ENCODE results near the gene ZSCAN18. TPM values are rescaled to one million over a fixed set of nuclear protein-coding genes. Genes with fewer than 3 reads are reported as not detected.

Gene ZSCAN18
- polyA plus RNA-seq, 1 donor: 94.4 TPM

DNA sequence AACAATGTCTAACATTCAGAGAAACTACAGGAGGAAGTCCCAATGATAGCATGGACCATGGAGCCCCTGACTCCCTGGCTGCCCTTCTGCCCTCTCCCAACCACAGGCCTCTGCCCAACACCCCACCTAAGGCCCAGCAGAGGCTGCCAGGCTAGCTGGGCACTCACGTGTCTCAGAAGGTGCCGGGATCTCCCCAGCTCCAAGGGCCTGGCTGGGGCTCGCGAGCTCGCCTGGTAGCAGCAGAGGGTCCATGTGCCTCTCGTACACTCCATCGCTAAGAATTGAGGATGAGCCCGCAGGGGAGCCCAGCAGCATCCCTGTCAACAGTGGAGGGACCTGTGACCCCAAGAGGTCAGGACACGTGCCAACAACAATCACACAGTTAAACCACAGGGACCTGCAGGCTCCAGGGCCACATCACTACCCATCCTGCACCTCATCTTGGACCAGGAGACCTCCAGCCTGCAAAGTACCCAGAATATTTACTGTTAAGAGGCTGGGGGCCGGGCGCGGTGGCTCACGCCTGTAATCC lies 9.4 kb downstream of the ZSCAN18 start:
- no peak for DNase-seq

DNA sequence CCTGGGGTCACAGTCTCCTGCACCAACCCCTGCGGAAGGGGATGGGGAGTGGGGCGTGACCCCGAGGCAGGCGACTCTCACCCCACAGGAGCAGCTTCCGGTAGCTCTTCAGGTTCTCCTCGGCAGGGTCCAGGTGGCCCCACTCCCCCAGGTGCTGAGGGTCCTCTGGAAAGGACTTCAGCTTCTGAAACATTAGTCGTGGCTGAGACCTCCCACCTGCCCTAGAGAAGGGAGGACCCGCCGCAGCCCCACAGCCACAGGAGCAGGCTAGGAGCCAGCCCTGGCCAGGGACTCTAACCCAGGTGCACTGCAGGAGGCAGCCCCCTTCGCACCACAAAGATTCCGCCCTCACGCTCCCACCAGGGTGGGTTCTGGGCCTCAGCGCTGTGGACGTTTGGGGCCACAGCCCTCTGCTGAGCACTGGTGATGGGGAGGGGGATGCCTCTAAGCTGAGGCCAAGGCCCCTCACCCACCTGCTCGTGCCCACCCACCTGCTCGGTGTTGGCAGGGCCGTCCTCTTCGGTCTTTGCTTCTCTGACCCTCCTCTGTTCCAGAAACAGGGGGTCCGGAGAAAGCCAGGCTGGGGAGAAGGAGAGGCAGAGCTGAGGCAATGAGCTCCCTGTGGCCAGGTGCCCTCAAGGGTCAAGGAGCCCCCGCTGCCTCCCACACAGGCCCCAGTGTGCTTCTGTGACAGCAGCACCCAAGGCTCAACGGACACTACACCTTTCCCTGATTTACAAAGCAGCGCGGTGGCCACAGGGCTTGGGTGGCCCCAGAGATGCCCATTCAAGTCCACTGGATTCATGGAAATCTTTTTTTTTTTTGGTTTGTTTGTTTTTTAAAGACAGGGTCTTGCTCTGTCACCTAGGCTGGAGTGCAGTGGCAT lies 11.0 kb downstream of the ZSCAN18 start:
- no peak for DNase-seq

GRCh38 chr19:58085348-58085875 lies 12.6 kb downstream of the ZSCAN18 start:
- no peak for DNase-seq

GRCh38 chr19:58084596-58085347 lies 13.3 kb downstream of the ZSCAN18 start:
- DNase-seq: no peak

DNA sequence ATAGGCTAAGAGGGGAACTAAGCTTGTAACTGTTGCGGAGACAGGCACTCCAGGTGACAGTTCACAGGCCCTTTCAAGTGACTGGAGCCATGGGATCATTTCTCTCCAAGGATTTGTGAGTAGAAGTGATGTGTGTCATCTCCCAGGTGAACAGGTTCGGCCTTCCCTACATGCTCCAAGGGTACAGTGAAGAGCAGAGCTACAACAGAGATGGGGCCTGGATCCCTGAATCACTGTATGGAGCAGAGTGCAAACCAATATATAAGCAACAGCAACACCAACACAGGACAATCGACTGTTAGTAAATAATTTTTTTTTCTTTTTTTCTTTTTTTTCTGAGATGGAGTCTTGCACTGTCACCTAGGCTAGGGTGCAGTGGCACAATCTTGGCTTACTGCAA lies 15.0 kb downstream of the ZSCAN18 start:
- DNase-seq: no peak

- DNase-seq: no peak
These were observed 18.2 kb downstream of the ZSCAN18 start for GRCh38 chr19:58079792-58080191.

DNA sequence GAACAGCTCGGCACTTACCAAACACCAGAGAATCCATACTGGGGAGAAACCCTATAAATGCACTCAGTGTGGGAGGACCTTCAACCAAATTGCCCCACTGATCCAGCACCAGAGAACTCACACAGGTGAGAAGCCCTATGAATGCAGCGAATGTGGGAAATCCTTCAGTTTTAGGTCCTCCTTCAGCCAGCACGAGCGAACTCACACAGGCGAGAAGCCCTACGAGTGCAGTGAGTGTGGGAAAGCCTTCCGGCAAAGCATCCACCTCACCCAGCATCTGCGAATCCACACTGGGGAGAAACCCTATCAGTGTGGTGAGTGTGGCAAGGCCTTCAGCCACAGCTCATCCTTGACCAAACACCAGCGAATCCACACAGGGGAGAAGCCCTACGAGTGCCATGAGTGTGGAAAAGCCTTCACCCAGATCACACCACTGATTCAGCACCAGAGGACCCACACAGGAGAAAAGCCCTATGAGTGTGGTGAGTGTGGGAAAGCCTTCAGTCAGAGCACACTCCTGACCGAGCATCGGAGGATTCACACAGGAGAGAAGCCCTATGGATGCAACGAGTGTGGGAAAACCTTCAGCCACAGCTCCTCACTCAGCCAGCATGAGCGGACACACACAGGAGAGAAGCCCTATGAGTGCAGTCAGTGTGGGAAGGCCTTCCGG lies 30.7 kb downstream of the ZSCAN18 start:
- no peak for DNase-seq

DNA sequence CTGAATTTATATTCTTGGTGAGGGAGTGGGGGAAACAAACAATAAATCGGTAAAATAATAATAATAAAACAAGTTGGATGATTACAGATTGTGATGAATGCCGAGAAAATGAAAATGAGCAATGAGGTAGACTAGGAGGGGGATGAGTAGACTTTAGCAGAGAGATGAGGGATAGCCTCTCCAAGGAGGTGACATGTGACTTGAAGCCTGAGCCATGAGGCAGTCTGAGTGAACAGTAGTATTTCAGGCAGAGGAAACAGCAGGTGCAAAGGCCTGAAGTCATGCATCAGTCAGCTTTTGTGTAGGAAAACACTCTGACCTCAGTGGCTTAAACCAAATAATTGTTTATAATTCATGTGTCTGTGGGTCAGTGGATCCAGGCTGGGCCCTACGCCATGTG lies 34.3 kb downstream of the ZSCAN18 start:
- no peak for DNase-seq

GRCh38 chr19:58060231-58060630 lies 37.8 kb downstream of the ZSCAN18 start:
- DNase-seq: no peak

DNA sequence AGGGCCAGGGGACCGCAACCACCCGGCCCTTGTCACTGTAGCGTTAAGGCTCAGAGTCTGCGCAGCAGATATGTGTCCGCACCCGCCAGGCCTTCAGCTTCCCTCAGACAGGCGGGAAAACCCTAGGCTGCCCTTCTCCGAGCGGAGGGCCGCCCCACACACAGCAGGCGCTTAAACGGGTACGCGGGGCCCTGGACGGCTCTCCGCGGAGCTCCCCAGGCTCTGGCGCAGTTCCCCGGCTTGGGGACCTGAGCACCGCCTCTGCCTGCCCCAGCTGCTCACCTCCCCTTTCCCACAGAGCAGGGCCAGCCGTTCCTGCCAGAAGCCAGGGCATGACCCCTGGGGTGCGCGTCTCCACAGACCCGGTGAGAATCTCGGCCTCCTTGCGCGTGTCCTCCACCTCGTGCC lies 38.4 kb downstream of the ZSCAN18 start:
- no peak for DNase-seq

GRCh38 chr19:58059003-58059670 lies 38.9 kb downstream of the ZSCAN18 start, which contains the start of gene ZNF135:
ZNF135 (plus strand) TSS chr19:58059282; CDS start chr19:58060003, 721 bp downstream.
- DNase-seq: peak; percentile 94

DNA sequence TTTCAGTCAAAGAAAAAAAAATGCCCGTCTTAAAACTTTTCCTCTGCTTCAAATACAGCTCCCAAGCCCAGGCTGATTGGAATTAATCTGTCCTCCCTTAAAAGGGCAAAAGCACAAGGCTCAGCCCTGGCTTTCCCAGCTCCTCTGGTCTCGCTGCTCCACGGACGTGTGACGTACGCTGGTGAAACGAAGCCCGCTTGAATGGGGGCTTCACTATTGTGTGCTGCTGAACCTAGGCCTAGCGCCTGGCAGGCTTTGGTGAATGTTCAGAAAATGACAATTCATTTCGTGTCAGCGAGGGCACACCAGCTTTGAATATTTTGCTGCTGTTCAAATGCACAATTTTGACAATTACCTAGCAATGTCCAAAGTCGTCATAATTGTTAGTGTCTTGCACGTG lies 39.6 kb downstream of the ZSCAN18 start:
- no peak for DNase-seq

GRCh38 chr19:58056861-58057260 lies 41.2 kb downstream of the ZSCAN18 start:
- no peak for DNase-seq

GRCh38 chr19:58056261-58056660 lies 41.8 kb downstream of the ZSCAN18 start:
- no peak for DNase-seq

- peak; percentile 67 for DNase-seq
These were observed 42.8 kb downstream of the ZSCAN18 start for GRCh38 chr19:58054901-58055874.

DNA sequence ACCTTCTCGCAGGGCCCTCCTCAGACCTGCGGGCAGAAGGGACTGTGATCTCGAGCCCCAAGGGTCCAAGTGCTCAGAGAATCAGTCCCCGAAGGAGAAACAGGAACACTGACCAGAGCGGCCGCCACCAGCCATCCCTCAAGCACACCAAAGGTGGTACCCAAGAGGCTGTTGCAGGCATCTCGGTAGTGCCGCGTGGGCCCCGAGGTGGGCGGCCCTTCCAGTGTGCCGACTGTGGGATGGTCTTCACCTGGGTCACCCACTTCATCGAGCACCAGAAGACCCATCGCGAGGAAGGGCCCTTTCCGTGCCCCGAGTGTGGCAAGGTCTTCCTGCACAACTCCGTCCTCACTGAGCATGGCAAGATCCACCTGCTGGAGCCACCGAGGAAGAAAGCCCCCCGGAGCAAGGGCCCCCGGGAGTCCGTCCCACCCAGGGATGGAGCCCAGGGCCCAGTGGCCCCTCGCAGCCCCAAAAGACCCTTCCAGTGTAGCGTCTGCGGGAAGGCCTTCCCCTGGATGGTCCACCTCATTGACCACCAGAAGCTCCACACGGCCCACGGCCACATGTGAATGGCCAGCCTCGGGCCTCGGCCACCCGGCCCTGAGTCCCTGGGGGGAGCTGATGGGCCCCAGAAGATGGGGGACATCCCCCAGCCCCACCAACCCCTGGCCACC lies 44.4 kb downstream of the ZSCAN18 start:
- no peak for DNase-seq

- no peak for DNase-seq
These were observed 45.8 kb downstream of the ZSCAN18 start for GRCh38 chr19:58052256-58052655.

DNA sequence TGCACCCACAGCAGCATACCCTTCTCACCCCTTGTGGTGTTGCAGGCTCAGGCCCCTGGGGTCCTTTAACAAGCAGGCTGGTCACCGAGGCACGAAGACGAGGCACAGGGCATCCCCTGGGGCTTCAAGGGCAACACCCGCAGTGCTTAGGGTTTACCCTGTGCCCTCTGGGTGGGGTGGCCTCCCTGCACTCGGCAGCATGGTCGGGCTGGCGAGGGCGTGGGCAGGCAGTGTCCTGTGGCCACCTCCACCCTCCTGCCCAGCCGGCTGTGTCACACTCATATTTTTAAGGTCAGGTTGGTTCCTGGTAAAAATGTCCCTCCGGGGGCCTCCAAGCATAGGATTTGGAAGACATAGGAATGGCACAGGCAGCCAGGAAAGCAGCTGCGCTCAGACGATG lies 50.4 kb downstream of the ZSCAN18 start:
- no peak for DNase-seq

GRCh38 chr19:58046856-58047255 lies 51.2 kb downstream of the ZSCAN18 start:
- DNase-seq: no peak
